CD4-positive, alpha-beta T cell (primary cell): Measurements from ENCODE around the gene KLHL2. TPM values are rescaled to one million over a fixed set of nuclear protein-coding genes. Genes with fewer than 3 reads are reported as not detected.
"Not testable (repeated sequence)": the region's sequence is repeated elsewhere in the genome, so short reads cannot be mapped to it uniquely, and the experiment has no call there.

Source experiments
- ATAC-seq: fragments of 200-7000 bp; cut with Tn5 transposase; one replicate; pipeline ENCODE4 v1.10.0; 2022; ENCODE audit warnings: mild to moderate bottlenecking; ENCODE audit not compliant: poor library complexity
- CTCF ChIA-PET: fragments of 350-600 bp; sonication (Branson Sonifier 250); formaldehyde crosslinking; loops from one replicate; lab custom pipeline; 2021; ENCODE audit warnings: antibody characterized with exemption, inconsistent platforms; lab: Charles Lee
- POLR2A ChIA-PET: fragments of 350-600 bp; sonication (Branson Sonifier 250); formaldehyde crosslinking; loops from one replicate; lab custom pipeline; 2021; ENCODE audit warnings: antibody characterized with exemption, inconsistent platforms; lab: Charles Lee
- DNase-seq, 14 experiments: peaks; one replicate each; pipeline ENCODE4 v3.0.0-alpha.2; 2013 to 2020; ENCODE audit warnings: mixed read lengths in 2 of 14
- H3K27ac ChIP-seq, 2 donors: one replicate each; pipeline versions ENCODE4 v1.5.1 to v1.7.0; 2013; ENCODE audit warnings: low read length in 2 of 2, low read depth in 1 of 2, mild to moderate bottlenecking in 1 of 2
- H3K27me3 ChIP-seq, 2 experiments: 1 replicate in 1 of 2; 2 replicates in 1 of 2; pipeline versions ENCODE4 v1.6.1 to v1.7.0; 2013; ENCODE audit warnings: low read length in 2 of 2, control low read depth in 1 of 2, mild to moderate bottlenecking in 1 of 2, moderate library complexity in 1 of 2; ENCODE audit not compliant: insufficient read depth in 2 of 2, control insufficient read depth in 1 of 2
- H3K36me3 ChIP-seq: one replicate; pipeline ENCODE4 v1.6.1; 2013; ENCODE audit warnings: low read length, control low read depth; ENCODE audit not compliant: insufficient read depth
- H3K4me1 ChIP-seq: one replicate; pipeline ENCODE4 v1.6.1; 2013; ENCODE audit warnings: low read length, control low read depth; ENCODE audit not compliant: insufficient read depth
- H3K4me3 ChIP-seq: one replicate; pipeline ENCODE4 v1.5.1; 2013; ENCODE audit warnings: mild to moderate bottlenecking, low read length, moderate library complexity
- H3K9me3 ChIP-seq, 2 experiments: 1 replicate in 1 of 2; 2 replicates in 1 of 2; pipeline versions ENCODE4 v1.6.1 to v1.7.0; 2013; ENCODE audit warnings: low read length in 2 of 2, mild to moderate bottlenecking in 2 of 2, control low read depth in 1 of 2, moderate library complexity in 1 of 2; ENCODE audit not compliant: control insufficient read depth in 1 of 2, insufficient read depth in 1 of 2
- H3K27ac Mint-ChIP-seq: one replicate; pipeline ENCODE4 v1.8.0; 2020; ENCODE audit warnings: mixed read lengths
- H3K27me3 Mint-ChIP-seq: one replicate; pipeline ENCODE4 v1.8.0; 2021; ENCODE audit warnings: mixed read lengths
- H3K36me3 Mint-ChIP-seq: one replicate; pipeline ENCODE4 v1.8.0; 2021; ENCODE audit warnings: low read depth, mixed read lengths
- H3K4me1 Mint-ChIP-seq: one replicate; pipeline ENCODE4 v1.8.0; 2021; ENCODE audit warnings: low read depth, mixed read lengths
- H3K4me3 Mint-ChIP-seq: one replicate; pipeline ENCODE4 v1.8.0; 2020; ENCODE audit warnings: mild to moderate bottlenecking, mixed read lengths
- H3K9me3 Mint-ChIP-seq: one replicate; pipeline ENCODE4 v1.8.0; 2020; ENCODE audit warnings: mixed read lengths
- intact Hi-C, 2 experiments: fragments of 100-400 bp; cut with DNase I in 1 of 2; cut with micrococcal nuclease in 1 of 2; formaldehyde crosslinking; loops; one replicate each; pipeline versions ENCODE4 v1.15.1 to v1.9.0; 2023 to 2025; cut with DNase I, micrococcal nuclease
- total RNA-seq, 174 experiments: library from RNA in 2 of 174; stranded (reverse) in 2 of 174; gene quantifications; one replicate each; pipeline ENCODE4 v1.2.3 and lab custom pipeline; 2021 to 2026
- TF ChIP-seq, protein P1 (sequence below): fragments of 200-600 bp; IDR thresholded peaks from one replicate; pipeline ENCODE4 v1.8.0; 2022; ENCODE audit warnings: antibody characterized with exemption, mild to moderate bottlenecking

The KLHL2 gene
- total RNA-seq, 2 experiments from 2014 or later: 19.9 to 20.0 TPM

DNA sequence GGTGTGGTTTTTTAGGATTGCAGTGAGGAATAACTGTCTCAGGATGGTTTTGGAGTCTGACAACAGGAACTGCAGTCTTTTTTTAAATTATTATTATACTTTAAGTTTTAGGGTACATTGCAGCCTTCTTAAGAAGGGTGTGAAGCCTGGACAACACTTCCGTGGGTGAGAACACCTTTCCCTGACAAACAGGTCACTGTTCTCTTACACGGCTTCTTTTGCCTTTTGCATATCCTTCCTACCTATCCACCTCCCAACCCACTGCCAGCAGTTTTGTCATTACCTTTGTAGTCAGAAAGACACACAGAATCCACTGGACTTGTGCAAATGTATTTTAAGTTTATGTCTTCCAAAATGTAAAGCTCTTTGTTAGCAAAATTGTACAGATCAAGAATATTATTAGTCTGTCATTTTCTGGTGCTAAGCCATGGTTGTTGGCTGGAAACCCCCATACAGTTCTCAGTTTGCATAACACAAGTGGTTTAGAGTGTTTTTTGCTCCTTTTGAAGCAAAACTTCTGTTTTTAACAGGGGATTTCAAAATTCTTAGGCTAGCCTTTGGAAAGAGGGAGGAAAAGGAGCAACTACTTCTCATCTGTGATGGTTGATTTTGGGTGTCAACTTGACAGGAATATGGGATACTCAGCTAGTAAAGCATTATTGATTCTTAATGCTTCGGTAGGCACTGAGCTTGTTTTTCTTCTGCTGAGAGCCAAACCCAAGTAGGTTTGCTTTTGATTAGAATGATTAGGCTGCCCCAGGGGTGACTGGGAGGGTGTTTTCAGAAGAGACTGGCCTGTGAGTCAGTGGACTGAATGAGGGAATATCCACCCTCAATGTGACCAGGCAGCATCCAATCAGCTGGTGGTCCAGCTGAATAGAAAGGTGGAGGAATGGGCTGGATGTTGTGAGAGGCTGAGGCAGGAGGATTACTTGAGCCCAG is 29.4 kb upstream of the KLHL2 start:
- TF ChIP-seq, protein P1, sequence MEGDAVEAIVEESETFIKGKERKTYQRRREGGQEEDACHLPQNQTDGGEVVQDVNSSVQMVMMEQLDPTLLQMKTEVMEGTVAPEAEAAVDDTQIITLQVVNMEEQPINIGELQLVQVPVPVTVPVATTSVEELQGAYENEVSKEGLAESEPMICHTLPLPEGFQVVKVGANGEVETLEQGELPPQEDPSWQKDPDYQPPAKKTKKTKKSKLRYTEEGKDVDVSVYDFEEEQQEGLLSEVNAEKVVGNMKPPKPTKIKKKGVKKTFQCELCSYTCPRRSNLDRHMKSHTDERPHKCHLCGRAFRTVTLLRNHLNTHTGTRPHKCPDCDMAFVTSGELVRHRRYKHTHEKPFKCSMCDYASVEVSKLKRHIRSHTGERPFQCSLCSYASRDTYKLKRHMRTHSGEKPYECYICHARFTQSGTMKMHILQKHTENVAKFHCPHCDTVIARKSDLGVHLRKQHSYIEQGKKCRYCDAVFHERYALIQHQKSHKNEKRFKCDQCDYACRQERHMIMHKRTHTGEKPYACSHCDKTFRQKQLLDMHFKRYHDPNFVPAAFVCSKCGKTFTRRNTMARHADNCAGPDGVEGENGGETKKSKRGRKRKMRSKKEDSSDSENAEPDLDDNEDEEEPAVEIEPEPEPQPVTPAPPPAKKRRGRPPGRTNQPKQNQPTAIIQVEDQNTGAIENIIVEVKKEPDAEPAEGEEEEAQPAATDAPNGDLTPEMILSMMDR: no peak
- no peaks in the 10 kb centered on the region for H3K4me1 Mint-ChIP-seq
- H3K36me3 ChIP-seq: no peaks in the 10 kb centered on the region
- DNase-seq (no peak), ATAC-seq (no peak)
- ChIA-PET POLR2A (interaction anchor here (1.0 kb wide), 1 partner anchor 22 kb away, joined by 3 read pairs; no protein-coding TSS in a partner anchor), CTCF (no interaction called here)
- no peaks in the 10 kb centered on the region for H3K36me3 Mint-ChIP-seq
- H3K27ac ChIP-seq: no peak overlapping the region
- H3K4me3 ChIP-seq: no peak overlapping the region
- no peaks in the 10 kb centered on the region for H3K9me3 ChIP-seq
- intact Hi-C loops: no loop called here
- no peaks in the 10 kb centered on the region for H3K27me3 ChIP-seq
- H3K27me3 Mint-ChIP-seq: peaks cover 4% of the 10 kb centered on the region
- H3K9me3 Mint-ChIP-seq: no peaks in the 10 kb centered on the region
- no peak overlapping the region for H3K4me3 Mint-ChIP-seq
- H3K4me1 ChIP-seq: no peaks in the 10 kb centered on the region
- H3K27ac Mint-ChIP-seq: no peak overlapping the region

DNA sequence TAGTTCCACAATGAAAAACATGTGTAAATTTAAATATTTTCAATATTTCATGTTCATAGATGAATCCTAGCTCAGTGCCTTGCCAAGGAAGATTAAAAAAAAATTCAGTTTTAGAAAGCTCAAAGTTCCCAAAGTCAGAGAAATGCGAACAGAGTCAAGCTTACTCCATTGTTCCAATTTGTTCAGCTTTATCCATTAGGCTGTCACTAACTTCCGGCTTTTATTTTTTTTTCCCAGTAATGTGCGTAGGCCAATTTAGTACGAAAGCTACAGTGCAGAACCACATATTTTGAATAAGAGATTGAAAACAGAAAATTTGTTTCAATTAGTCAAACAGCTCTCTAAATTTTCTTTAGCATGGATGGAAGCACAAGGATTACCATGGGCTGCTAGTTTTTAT is 23.1 kb upstream of the KLHL2 start:
- H3K4me3 ChIP-seq: no peak overlapping the region
- intact Hi-C loops: no loop called here
- H3K9me3 ChIP-seq: no peaks in the 10 kb centered on the region
- Mint-ChIP-seq H3K27ac (no peak overlapping the region), H3K4me1 (no peaks in the 10 kb centered on the region), H3K36me3 (no peaks in the 10 kb centered on the region), H3K9me3 (no peaks in the 10 kb centered on the region), H3K27me3 (no peaks in the 10 kb centered on the region), H3K4me3 (no peak overlapping the region)
- H3K27ac ChIP-seq: no peak overlapping the region
- ChIA-PET CTCF (no interaction called here), POLR2A (no interaction called here)
- no peaks in the 10 kb centered on the region for H3K4me1 ChIP-seq
- H3K27me3 ChIP-seq: no peaks in the 10 kb centered on the region
- H3K36me3 ChIP-seq: no peaks in the 10 kb centered on the region
- no peak for ATAC-seq
- TF ChIP-seq, protein P1: no peak
- DNase-seq: no peak

DNA sequence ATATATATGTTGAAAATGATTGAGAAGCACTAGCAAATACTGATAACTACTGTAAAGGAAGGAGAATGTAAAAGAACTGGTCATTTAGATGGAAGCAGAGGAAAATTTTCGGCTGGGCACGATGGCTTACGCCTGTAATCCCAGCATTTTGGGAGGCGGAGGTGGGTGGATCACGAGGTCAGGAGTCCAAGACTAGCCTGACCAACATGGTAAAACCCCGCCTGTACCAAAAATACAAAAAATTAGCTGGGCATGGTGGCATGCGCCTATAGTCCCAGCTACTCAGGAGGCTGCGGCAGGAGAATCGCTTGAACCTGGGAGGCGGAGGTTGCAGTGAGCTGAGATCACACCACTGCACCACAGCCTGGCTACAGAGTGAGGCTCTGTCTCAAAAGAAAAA is 22.4 kb upstream of the KLHL2 start:
- H3K36me3 ChIP-seq, POLR2A ChIA-PET: not testable (repeated sequence)

More for the DNA sequence above, 22.4 kb upstream of the KLHL2 start:
- H3K4me1 ChIP-seq, H3K4me3 Mint-ChIP-seq, intact Hi-C loops, H3K4me3 ChIP-seq, H3K27ac Mint-ChIP-seq, H3K27me3 Mint-ChIP-seq, H3K27me3 ChIP-seq, ATAC-seq, H3K9me3 ChIP-seq, H3K4me1 Mint-ChIP-seq, CTCF ChIA-PET, DNase-seq, H3K27ac ChIP-seq, H3K36me3 Mint-ChIP-seq, H3K9me3 Mint-ChIP-seq: not testable (repeated sequence)
